Muscle of back (tissue), 13 donors: ENCODE data around the gene HNRNPC. TPM values are rescaled to one million over a fixed set of nuclear protein-coding genes. Genes with fewer than 3 reads are reported as not detected.
"Not testable (repeated sequence)": the region's sequence is repeated elsewhere in the genome, so short reads cannot be mapped to it uniquely, and the experiment has no call there.

ENCODE experiments used
- DNase-seq, 3 donors: peaks; one replicate each; pipeline versions ENCODE4 v3.0.0 to v3.0.0-alpha.2; 2013
- long read RNA-seq, 9 donors: transcript quantifications; one replicate each; lab custom pipeline, GENCODE V29; 2026
- polyA plus RNA-seq, 10 donors: library from polyadenylated mRNA; unstranded; fragments of 120-200 nt; gene quantifications; one replicate each; pipeline ENCODE4 v1.2.1, GENCODE V29; 2013; ENCODE audit not compliant: insufficient read length in 10 of 10

HNRNPC gene
- polyA plus RNA-seq, result 100 to 1,000 TPM; 396 to 532 (median 442) TPM
- long read RNA-seq, donor 1, transcript HNRNPC-211 (9 exons, 1,784 nt), result minor isoform, 7 of 218 reads
- long read RNA-seq, donor 1, transcript HNRNPC-205 (9 exons, 1,375 nt), result major isoform, 25 of 218 reads
- long read RNA-seq, donor 1, partial matches to known transcripts, result 145 of 218 reads
- long read RNA-seq, donor 1, other reads (novel, unspliced or antisense), result 24 of 218 reads
- long read RNA-seq, donor 2, full-length matches to known transcripts, result 43 of 178 reads
- long read RNA-seq, donor 2, partial matches to known transcripts, result 116 of 178 reads
- long read RNA-seq, donor 2, other reads (novel, unspliced or antisense), result 19 of 178 reads
- long read RNA-seq, donor 3, result 0 reads
- long read RNA-seq, donor 4, transcript HNRNPC-205 (9 exons, 1,375 nt), result major isoform, 21 of 155 reads
- long read RNA-seq, donor 4, transcript HNRNPC-211 (9 exons, 1,784 nt), result minor isoform, 7 of 155 reads
- long read RNA-seq, donor 4, partial matches to known transcripts, result 102 of 155 reads
- long read RNA-seq, donor 4, other reads (novel, unspliced or antisense), result 14 of 155 reads
- long read RNA-seq, donor 5, transcript HNRNPC-205 (9 exons, 1,375 nt), result major isoform, 18 of 164 reads
- long read RNA-seq, donor 5, transcript HNRNPC-211 (9 exons, 1,784 nt), result minor isoform, 5 of 164 reads
- long read RNA-seq, donor 5, transcript HNRNPC-206 (3 exons, 724 nt), result minor isoform, 5 of 164 reads
- long read RNA-seq, donor 5, partial matches to known transcripts, result 104 of 164 reads
- long read RNA-seq, donor 5, other reads (novel, unspliced or antisense), result 22 of 164 reads
- long read RNA-seq, donor 6, full-length matches to known transcripts, result 62 of 243 reads
- long read RNA-seq, donor 6, partial matches to known transcripts, result 147 of 243 reads
- long read RNA-seq, donor 6, other reads (novel, unspliced or antisense), result 34 of 243 reads
- long read RNA-seq, donor 7, transcript HNRNPC-230 (8 exons, 1,371 nt), result minor isoform, 8 of 102 reads
- long read RNA-seq, donor 7, transcript HNRNPC-205 (9 exons, 1,375 nt), result major isoform, 20 of 102 reads
- long read RNA-seq, donor 7, partial matches to known transcripts, result 42 of 102 reads
- long read RNA-seq, donor 7, other reads (novel, unspliced or antisense), result 18 of 102 reads
- long read RNA-seq, donor 8, transcript HNRNPC-205 (9 exons, 1,375 nt), result major isoform, 18 of 169 reads
- long read RNA-seq, donor 8, transcript HNRNPC-211 (9 exons, 1,784 nt), result minor isoform, 6 of 169 reads
- long read RNA-seq, donor 8, transcript HNRNPC-215 (2 exons, 929 nt), result minor isoform, 5 of 169 reads
- long read RNA-seq, donor 8, partial matches to known transcripts, result 107 of 169 reads
- long read RNA-seq, donor 8, other reads (novel, unspliced or antisense), result 17 of 169 reads
- long read RNA-seq, donor 9, partial matches to known transcripts, result 7 of 10 reads
- long read RNA-seq, donor 9, other reads (novel, unspliced or antisense), result 0 of 10 reads

- DNase-seq, result peak; percentile 100
These were observed at the start of gene HNRNPC for GRCh38 chr14:21269252-21270046. Gene HNRNPC (minus strand): TSS chr14:21269442. CDS start chr14:21234193, 35,249 bp downstream.

GRCh38 chr14:21317398-21317797 is 48.2 kb upstream of the HNRNPC start:
- DNase-seq, result peak in 1 of 3 donors; percentile 8

- DNase-seq, result no peak
These were observed 44.3 kb upstream of the HNRNPC start for GRCh38 chr14:21313512-21313911.

GRCh38 chr14:21311614-21312013 is 42.4 kb upstream of the HNRNPC start:
- DNase-seq, result no peak

GRCh38 chr14:21309956-21310355 is 40.7 kb upstream of the HNRNPC start:
- no peak for DNase-seq

GRCh38 chr14:21309238-21309636 is 40.0 kb upstream of the HNRNPC start:
- DNase-seq, result no peak

- DNase-seq, result peak; percentile 36 to 57 (median 46)
These were observed 39.4 kb upstream of the HNRNPC start for GRCh38 chr14:21308479-21309237.

- no peak for DNase-seq
These were observed 38.9 kb upstream of the HNRNPC start for GRCh38 chr14:21308132-21308478.

- no peak for DNase-seq
These were observed 38.4 kb upstream of the HNRNPC start for GRCh38 chr14:21307637-21308036.

- not testable (repeated sequence) for DNase-seq
These were observed 33.5 kb upstream of the HNRNPC start for GRCh38 chr14:21302836-21303140.

GRCh38 chr14:21302013-21302835 is 33.0 kb upstream of the HNRNPC start:
- no peak for DNase-seq

- peak in 1 of 3 donors; percentile 11 for DNase-seq
These were observed 31.6 kb upstream of the HNRNPC start for GRCh38 chr14:21300892-21301291.

GRCh38 chr14:21299562-21300130 is 30.4 kb upstream of the HNRNPC start:
- DNase-seq, result no peak

GRCh38 chr14:21298358-21298757 is 29.1 kb upstream of the HNRNPC start:
- DNase-seq, result no peak

GRCh38 chr14:21294026-21294425 is 24.8 kb upstream of the HNRNPC start:
- DNase-seq, result not testable (repeated sequence)

- no peak for DNase-seq
These were observed 17.9 kb upstream of the HNRNPC start for GRCh38 chr14:21287168-21287567.

GRCh38 chr14:21286516-21286915 is 17.3 kb upstream of the HNRNPC start:
- not testable (repeated sequence) for DNase-seq

- DNase-seq, result not testable (repeated sequence)
These were observed 12.7 kb upstream of the HNRNPC start for GRCh38 chr14:21281917-21282316.

GRCh38 chr14:21279783-21280182 is 10.5 kb upstream of the HNRNPC start, which contains the start of gene RPGRIP1:
Gene RPGRIP1 (plus strand): TSS chr14:21280083. CDS start chr14:21287977, 7,894 bp downstream.
- DNase-seq, result no peak
